ENCODE measurements around the gene THBD.

THBD gene

DNA sequence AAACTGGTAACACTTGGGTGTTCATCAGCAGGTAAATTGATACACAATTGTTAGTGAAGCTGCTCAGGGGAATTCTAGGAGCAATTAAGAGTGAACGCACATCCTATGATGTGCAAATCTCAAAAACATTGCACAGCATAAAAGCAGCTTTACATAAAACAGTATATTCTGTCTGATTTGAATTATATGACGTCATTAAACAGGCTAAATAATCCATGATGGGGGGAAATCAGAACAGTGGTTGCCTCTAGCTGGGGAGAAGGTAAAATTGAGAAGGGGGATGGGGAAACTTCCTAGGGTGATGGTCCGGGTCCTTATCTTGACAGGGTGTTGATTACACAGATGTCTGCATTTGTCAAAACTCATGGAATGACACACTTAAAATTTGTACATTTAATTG, 17.3 kb upstream of the THBD start:
- TF ChIP-seq, protein P1, sequence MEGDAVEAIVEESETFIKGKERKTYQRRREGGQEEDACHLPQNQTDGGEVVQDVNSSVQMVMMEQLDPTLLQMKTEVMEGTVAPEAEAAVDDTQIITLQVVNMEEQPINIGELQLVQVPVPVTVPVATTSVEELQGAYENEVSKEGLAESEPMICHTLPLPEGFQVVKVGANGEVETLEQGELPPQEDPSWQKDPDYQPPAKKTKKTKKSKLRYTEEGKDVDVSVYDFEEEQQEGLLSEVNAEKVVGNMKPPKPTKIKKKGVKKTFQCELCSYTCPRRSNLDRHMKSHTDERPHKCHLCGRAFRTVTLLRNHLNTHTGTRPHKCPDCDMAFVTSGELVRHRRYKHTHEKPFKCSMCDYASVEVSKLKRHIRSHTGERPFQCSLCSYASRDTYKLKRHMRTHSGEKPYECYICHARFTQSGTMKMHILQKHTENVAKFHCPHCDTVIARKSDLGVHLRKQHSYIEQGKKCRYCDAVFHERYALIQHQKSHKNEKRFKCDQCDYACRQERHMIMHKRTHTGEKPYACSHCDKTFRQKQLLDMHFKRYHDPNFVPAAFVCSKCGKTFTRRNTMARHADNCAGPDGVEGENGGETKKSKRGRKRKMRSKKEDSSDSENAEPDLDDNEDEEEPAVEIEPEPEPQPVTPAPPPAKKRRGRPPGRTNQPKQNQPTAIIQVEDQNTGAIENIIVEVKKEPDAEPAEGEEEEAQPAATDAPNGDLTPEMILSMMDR (IDR thresholded peaks at IDR 0.05; ENCODE audit: insufficient read depth, low read length, missing control alignments): no peak
- ChIA-PET CTCF (no interaction called here), POLR2A (no interaction called here)
- DNase-seq (ENCODE audit: low read depth, low spot score): no peak
- no peak overlapping the region for H3K4me3 ChIP-seq (ENCODE audit: low read depth, low read length)

GRCh38 chr20:23065266-23066201, 16.1 kb upstream of the THBD start:
- CTCF ChIA-PET: interaction anchor here (1.2 kb wide), 1 partner anchor 375 kb away, joined by 3 read pairs; no protein-coding TSS in a partner anchor
- TF ChIP-seq, protein P1 (IDR thresholded peaks at IDR 0.05; ENCODE audit: insufficient read depth, low read length, missing control alignments): no peak
- POLR2A ChIA-PET: no interaction called here
- no peak overlapping the region for H3K4me3 ChIP-seq (ENCODE audit: low read depth, low read length)
- DNase-seq (ENCODE audit: low read depth, low spot score): no peak

- TF ChIP-seq, protein P1 (IDR thresholded peaks at IDR 0.05; ENCODE audit: insufficient read depth, low read length, missing control alignments): no peak
- no peak for DNase-seq (ENCODE audit: low read depth, low spot score)
- POLR2A ChIA-PET: no interaction called here
- H3K4me3 ChIP-seq (ENCODE audit: low read depth, low read length): no peak overlapping the region
- CTCF ChIA-PET: interaction anchor here (0.6 to 2.2 kb wide), 5 partner anchors 12 to 277 kb away, joined by 3 to 6 read pairs (median 4); no protein-coding TSS in a partner anchor
These were observed 14.1 kb upstream of the THBD start for GRCh38 chr20:23063581-23063980.

- TF ChIP-seq, protein P1 (IDR thresholded peaks at IDR 0.05; ENCODE audit: insufficient read depth, low read length, missing control alignments): no peak
- H3K4me3 ChIP-seq (ENCODE audit: low read depth, low read length): no peak overlapping the region
- POLR2A ChIA-PET: no interaction called here
- DNase-seq (ENCODE audit: low read depth, low spot score): no peak
- CTCF ChIA-PET: interaction anchor here (0.6 to 4.0 kb wide), 7 partner anchors 12 to 278 kb away, joined by 3 to 33 read pairs (median 4); partner anchors contain the start of gene THBD
These were observed 13.7 kb upstream of the THBD start for GRCh38 chr20:23063168-23063567.

GRCh38 chr20:23062632-23063031, 13.2 kb upstream of the THBD start:
- H3K4me3 ChIP-seq (ENCODE audit: low read depth, low read length): no peak overlapping the region
- no peak for DNase-seq (ENCODE audit: low read depth, low spot score)
- TF ChIP-seq, protein P1 (IDR thresholded peaks at IDR 0.05; ENCODE audit: insufficient read depth, low read length, missing control alignments): no peak
- CTCF ChIA-PET: interaction anchor here (1.0 to 4.0 kb wide), 8 partner anchors 12 to 371 kb away, joined by 3 to 33 read pairs (median 5); partner anchors contain the start of gene THBD
- POLR2A ChIA-PET: no interaction called here
